ENCODE measurements around the gene MYH11. TPM values are rescaled to one million over a fixed set of nuclear protein-coding genes. Genes with fewer than 3 reads are reported as not detected.
A peak's percentile ranks its signal among the peaks of the same experiment; 100 is the strongest.

MYH11 gene
- total and polyA plus RNA-seq, 10 donors = 9.6 to 135 (median 110) TPM

DNA sequence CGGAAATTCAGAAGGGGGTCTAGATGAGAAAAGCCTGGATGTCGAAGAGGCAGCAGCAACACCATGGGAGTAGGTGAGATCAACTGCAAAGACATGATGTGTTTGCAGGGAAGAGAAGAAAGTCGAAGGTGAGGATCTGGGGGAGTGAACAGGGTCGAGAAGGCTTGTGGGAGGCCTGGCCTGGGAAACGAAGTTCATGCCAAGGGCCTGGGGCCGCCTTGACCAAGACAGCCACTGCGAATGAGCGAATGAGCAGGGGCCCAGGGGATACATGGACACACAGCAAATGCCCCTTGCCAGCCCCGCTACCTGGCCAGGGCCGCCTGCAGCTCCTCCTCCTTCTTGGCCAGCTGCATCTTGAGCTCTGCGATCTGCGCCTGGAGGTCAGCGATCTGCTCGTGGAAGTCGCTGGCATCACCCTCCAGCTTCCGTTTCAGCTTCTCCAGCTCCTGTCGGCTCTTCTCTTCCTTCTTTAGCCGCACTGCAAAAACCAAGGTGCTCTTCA lies 119.6 kb downstream of the MYH11 start:
- peak overlapping the region in 4 of 8 donors; percentile 53 to 64 (median 54) for H3K27ac ChIP-seq
- 66 to 81% (median 74%) methylated on average over 18 of the region's 18 CpGs for WGBS, 5 donors
- H3K36me3 ChIP-seq = peaks cover 0 to 100% (median 50%) of the 10 kb centered on the region in 6 donors
- peaks cover 0 to 12% (median 1%) of the 10 kb centered on the region in 6 donors for H3K4me1 ChIP-seq
- DNase-seq = no peak
- intact Hi-C loops (cut with DNase I; ENCODE audit: low total_unique reads) = no loop called here
- H3K4me3 ChIP-seq = peak overlapping the region in 2 of 8 donors; percentile 6 to 14
- H3K27me3 ChIP-seq (replicated peaks in 1 of 7) = no peaks in the 10 kb centered on the region
- TF ChIP-seq POLR2A (IDR thresholded peaks at IDR 0.05) (no peak), POLR2AphosphoS5 (IDR thresholded peaks at IDR 0.05) (peak in 2 of 3 donors; percentile 39 to 56)
- TF ChIP-seq, protein P1, sequence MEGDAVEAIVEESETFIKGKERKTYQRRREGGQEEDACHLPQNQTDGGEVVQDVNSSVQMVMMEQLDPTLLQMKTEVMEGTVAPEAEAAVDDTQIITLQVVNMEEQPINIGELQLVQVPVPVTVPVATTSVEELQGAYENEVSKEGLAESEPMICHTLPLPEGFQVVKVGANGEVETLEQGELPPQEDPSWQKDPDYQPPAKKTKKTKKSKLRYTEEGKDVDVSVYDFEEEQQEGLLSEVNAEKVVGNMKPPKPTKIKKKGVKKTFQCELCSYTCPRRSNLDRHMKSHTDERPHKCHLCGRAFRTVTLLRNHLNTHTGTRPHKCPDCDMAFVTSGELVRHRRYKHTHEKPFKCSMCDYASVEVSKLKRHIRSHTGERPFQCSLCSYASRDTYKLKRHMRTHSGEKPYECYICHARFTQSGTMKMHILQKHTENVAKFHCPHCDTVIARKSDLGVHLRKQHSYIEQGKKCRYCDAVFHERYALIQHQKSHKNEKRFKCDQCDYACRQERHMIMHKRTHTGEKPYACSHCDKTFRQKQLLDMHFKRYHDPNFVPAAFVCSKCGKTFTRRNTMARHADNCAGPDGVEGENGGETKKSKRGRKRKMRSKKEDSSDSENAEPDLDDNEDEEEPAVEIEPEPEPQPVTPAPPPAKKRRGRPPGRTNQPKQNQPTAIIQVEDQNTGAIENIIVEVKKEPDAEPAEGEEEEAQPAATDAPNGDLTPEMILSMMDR (IDR thresholded peaks at IDR 0.05 in 8 of 11, conservative IDR thresholded peaks at IDR 0.05 in 3 of 11) = no peak
- peaks cover 0 to 8% (median 5%) of the 10 kb centered on the region in 8 donors for H3K9me3 ChIP-seq

DNA sequence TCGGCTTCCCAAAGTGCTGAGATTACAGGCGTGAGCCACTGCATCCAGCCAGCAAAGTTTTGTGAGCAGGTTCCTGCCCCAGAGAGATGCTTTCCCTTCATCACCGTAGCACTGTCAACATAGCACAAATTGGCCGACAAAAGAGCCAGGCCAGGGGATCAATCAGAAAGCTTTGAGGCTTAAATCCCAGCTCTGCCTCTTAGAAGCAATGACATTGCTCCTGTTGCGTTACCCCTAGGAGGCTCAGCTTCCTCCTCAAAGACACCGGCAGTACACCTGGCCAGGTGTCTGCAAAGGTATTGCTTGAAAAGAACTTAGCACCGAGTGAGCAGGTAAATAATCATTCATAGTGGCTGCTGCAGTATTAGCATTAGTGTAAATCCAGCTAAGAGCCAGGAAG lies 120.3 kb downstream of the MYH11 start:
- 79 to 87% (median 80%) methylated on average over 7 of the region's 7 CpGs for WGBS, 5 donors
- no peak for TF ChIP-seq POLR2A (IDR thresholded peaks at IDR 0.05)
- TF ChIP-seq, protein P1 (IDR thresholded peaks at IDR 0.05 in 8 of 11, conservative IDR thresholded peaks at IDR 0.05 in 3 of 11) = no peak
- TF ChIP-seq POLR2AphosphoS5 (IDR thresholded peaks at IDR 0.05) = no peak
- no peaks in the 10 kb centered on the region for H3K27me3 ChIP-seq (replicated peaks in 1 of 7)
- peaks cover 0 to 100% (median 50%) of the 10 kb centered on the region in 6 donors for H3K36me3 ChIP-seq
- intact Hi-C loops (cut with DNase I; ENCODE audit: low total_unique reads) = no loop called here
- peaks cover 0 to 11% (median 0%) of the 10 kb centered on the region in 6 donors for H3K4me1 ChIP-seq
- DNase-seq = no peak
- H3K9me3 ChIP-seq = peaks cover 0 to 8% (median 5%) of the 10 kb centered on the region in 8 donors
- H3K27ac ChIP-seq = peak overlapping the region in 3 of 8 donors; percentile 29 to 64 (median 45)
- no peak overlapping the region for H3K4me3 ChIP-seq

DNA sequence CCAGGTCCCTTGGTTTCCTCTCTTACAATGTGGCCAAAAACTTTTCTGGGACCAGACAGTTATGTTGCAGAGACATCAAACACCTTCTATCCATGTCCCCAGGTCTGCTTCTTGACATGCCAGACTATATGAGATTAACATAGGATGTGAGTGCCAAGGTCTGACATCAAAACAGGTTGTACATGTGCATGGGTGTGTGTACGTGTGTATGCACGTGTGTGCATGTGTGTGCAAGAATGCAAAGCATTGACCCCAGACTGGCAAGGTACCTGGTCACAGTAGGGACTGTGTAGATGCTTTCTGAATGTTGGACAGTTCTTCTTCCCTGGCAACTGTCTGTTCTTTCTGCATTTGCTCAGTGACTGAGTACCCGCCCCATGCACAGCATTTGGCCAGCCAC lies 121.2 kb downstream of the MYH11 start:
- no peak overlapping the region for H3K27ac ChIP-seq
- TF ChIP-seq POLR2A (IDR thresholded peaks at IDR 0.05) (no peak), POLR2AphosphoS5 (IDR thresholded peaks at IDR 0.05) (peak in 1 of 3 donors; percentile 7)
- WGBS, 5 donors = 93 to 96% (median 95%) methylated on average over 3 of the region's 3 CpGs
- peaks cover 0 to 2% (median 0%) of the 10 kb centered on the region in 8 donors for H3K9me3 ChIP-seq
- H3K4me3 ChIP-seq = no peak overlapping the region
- peaks cover 0 to 11% (median 0%) of the 10 kb centered on the region in 6 donors for H3K4me1 ChIP-seq
- H3K27me3 ChIP-seq (replicated peaks in 1 of 7) = no peaks in the 10 kb centered on the region
- intact Hi-C loops (cut with DNase I; ENCODE audit: low total_unique reads) = no loop called here
- peaks cover 0 to 100% (median 44%) of the 10 kb centered on the region in 6 donors for H3K36me3 ChIP-seq
- DNase-seq = no peak

DNA sequence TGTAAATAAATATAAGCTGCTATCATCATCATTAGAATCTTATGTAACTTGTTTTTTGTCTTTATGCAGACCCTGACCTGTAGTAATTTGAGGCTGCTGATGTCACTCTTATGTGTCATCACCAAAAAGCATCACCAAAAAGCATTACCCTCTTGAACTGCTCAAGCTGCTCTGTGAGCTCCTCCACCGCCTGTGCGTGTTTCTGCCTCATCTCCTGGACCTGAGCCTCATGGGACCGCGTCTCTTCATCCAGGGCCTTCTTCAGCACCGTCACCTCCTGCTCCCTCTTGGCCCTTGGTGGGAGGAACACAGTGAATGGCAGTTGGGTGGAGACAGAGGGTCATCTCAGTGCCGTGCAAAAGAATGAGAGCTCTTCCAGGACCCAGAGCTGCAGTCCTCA lies 124.4 kb downstream of the MYH11 start:
- H3K27me3 ChIP-seq (replicated peaks in 1 of 7) = no peaks in the 10 kb centered on the region
- no peaks in the 10 kb centered on the region for H3K9me3 ChIP-seq
- TF ChIP-seq POLR2AphosphoS5 (IDR thresholded peaks at IDR 0.05) = peak in 1 of 3 donors; percentile 18
- TF ChIP-seq, protein P1 (IDR thresholded peaks at IDR 0.05 in 8 of 11, conservative IDR thresholded peaks at IDR 0.05 in 3 of 11) = no peak
- peaks cover 0 to 9% (median 0%) of the 10 kb centered on the region in 6 donors for H3K4me1 ChIP-seq
- whole genome bisulfite sequencing, 5 donors = 92 to 98% (median 94%) methylated on average over 5 to 6 of the region's 6 CpGs
- H3K4me3 ChIP-seq = no peak overlapping the region
- peaks cover 0 to 100% (median 40%) of the 10 kb centered on the region in 6 donors for H3K36me3 ChIP-seq
- DNase-seq = no peak
- H3K27ac ChIP-seq = no peak overlapping the region
- intact Hi-C loops (cut with DNase I; ENCODE audit: low total_unique reads) = no loop called here

All from spleen (tissue), 11 donors.